ENCODE data around the gene PLAGL1. TPM values are rescaled to one million over a fixed set of nuclear protein-coding genes. Genes with fewer than 3 reads are reported as not detected.

PLAGL1 gene
- total RNA-seq, 4 donors from 2014 or later: 14.2 to 25.4 (median 15.8) TPM

- no peak for DNase-seq
- Histone ChIP-seq H3K36me3 (no peaks in the 10 kb centered on the region), H3K4me1 (peaks cover 0 to 15% (median 0%) of the 10 kb centered on the region in 3 donors), H3K9me3 (no peaks in the 10 kb centered on the region), H3K27ac (peak overlapping the region in 2 of 4 donors; percentile 56 to 61), H3K27me3 (no peaks in the 10 kb centered on the region), H3K4me3 (no peak overlapping the region)
- 96 to 100% methylated on average over 1 to 2 of the region's 2 CpGs for WGBS, 2 donors
- no peak for TF ChIP-seq POLR2A (IDR thresholded peaks at IDR 0.05)
- no peak for TF ChIP-seq CTCF (IDR thresholded peaks at IDR 0.05)
- intact Hi-C loops (cut with DNase I): no loop called here
Measured at GRCh38 chr6:143902827-143903226, 105.2 kb downstream of the PLAGL1 start.

- Histone ChIP-seq H3K27ac (peak overlapping the region in 3 of 4 donors; percentile 33 to 61 (median 56)), H3K4me1 (peaks cover 0 to 22% (median 2%) of the 10 kb centered on the region in 3 donors), H3K36me3 (no peaks in the 10 kb centered on the region), H3K4me3 (no peak overlapping the region), H3K9me3 (no peaks in the 10 kb centered on the region), H3K27me3 (no peaks in the 10 kb centered on the region)
- no peak for DNase-seq
- no peak for TF ChIP-seq CTCF (IDR thresholded peaks at IDR 0.05)
- intact Hi-C loops (cut with DNase I): no loop called here
- 28 to 38% methylated on average over 6 of the region's 6 CpGs for WGBS, 2 donors
Measured at GRCh38 chr6:143901885-143902750, 105.9 kb downstream of the PLAGL1 start.

- intact Hi-C loops (cut with DNase I): no loop called here
- Histone ChIP-seq H3K36me3 (no peaks in the 10 kb centered on the region), H3K9me3 (no peaks in the 10 kb centered on the region), H3K4me1 (peaks cover 0 to 39% (median 3%) of the 10 kb centered on the region in 3 donors), H3K27ac (no peak overlapping the region), H3K27me3 (no peaks in the 10 kb centered on the region), H3K4me3 (no peak overlapping the region)
- DNase-seq: no peak
- no peak for TF ChIP-seq CTCF (IDR thresholded peaks at IDR 0.05)
- no peak for TF ChIP-seq POLR2A (IDR thresholded peaks at IDR 0.05)
- WGBS, 2 donors: 86 to 90% methylated on average over 2 of the region's 2 CpGs
Measured at GRCh38 chr6:143900358-143900757, 107.7 kb downstream of the PLAGL1 start.

- intact Hi-C loops (cut with DNase I): no loop called here
- Histone ChIP-seq H3K36me3 (no peaks in the 10 kb centered on the region), H3K4me3 (peak overlapping the region in 1 of 4 donors; percentile 32), H3K9me3 (no peaks in the 10 kb centered on the region), H3K27ac (peak overlapping the region; percentile 64 to 84 (median 72)), H3K27me3 (no peaks in the 10 kb centered on the region), H3K4me1 (peaks cover 0 to 29% (median 3%) of the 10 kb centered on the region in 3 donors)
- 28 to 63% methylated on average over 3 of the region's 3 CpGs for WGBS, 2 donors
- TF ChIP-seq POLR2A (IDR thresholded peaks at IDR 0.05): no peak
- TF ChIP-seq CTCF (IDR thresholded peaks at IDR 0.05): no peak
- no peak for DNase-seq
Measured at GRCh38 chr6:143896126-143896860, 111.8 kb downstream of the PLAGL1 start.

- no peak overlapping the region for H3K4me3 ChIP-seq
- WGBS, 2 donors: 79 to 88% methylated on average over 1 of the region's 1 CpG
- H3K27ac ChIP-seq: no peak overlapping the region
- DNase-seq: no peak
- TF ChIP-seq CTCF (IDR thresholded peaks at IDR 0.05) (no peak), POLR2A (IDR thresholded peaks at IDR 0.05) (no peak)
- H3K4me1 ChIP-seq: peaks cover 0 to 29% (median 3%) of the 10 kb centered on the region in 3 donors
- intact Hi-C loops (cut with DNase I): no loop called here
- H3K36me3 ChIP-seq: no peaks in the 10 kb centered on the region
- no peaks in the 10 kb centered on the region for H3K27me3 ChIP-seq
- H3K9me3 ChIP-seq: no peaks in the 10 kb centered on the region
Measured at GRCh38 chr6:143894655-143895054, 113.4 kb downstream of the PLAGL1 start.
